Mesothelial cell of epicardium (in vitro differentiated cells): Measurements from ENCODE around the gene MAD2L1. TPM values are rescaled to one million over a fixed set of nuclear protein-coding genes. Genes with fewer than 3 reads are reported as not detected.

Source experiments
- DNase-seq, 2 experiments: peaks; one replicate each; pipeline ENCODE4 v3.0.0; 2021; ENCODE audit warnings: low spot score in 2 of 2; ENCODE audit not compliant: unreplicated experiment in 2 of 2
- H3K27ac Mint-ChIP-seq: 2 replicates; pipeline ENCODE4 v1.8.0; 2021; ENCODE audit warnings: mixed read lengths
- H3K27me3 Mint-ChIP-seq: 2 replicates; pipeline ENCODE4 v1.8.0; 2021; ENCODE audit warnings: low read depth, mixed read lengths
- H3K36me3 Mint-ChIP-seq: 2 replicates; pipeline ENCODE4 v1.8.0; 2021; ENCODE audit warnings: mixed read lengths
- H3K4me1 Mint-ChIP-seq: 2 replicates; pipeline ENCODE4 v1.8.0; 2021; ENCODE audit warnings: mixed read lengths
- H3K4me3 Mint-ChIP-seq: 2 replicates; pipeline ENCODE4 v1.8.0; 2021; ENCODE audit warnings: mild to moderate bottlenecking, moderate library complexity, mixed read lengths
- H3K9me3 Mint-ChIP-seq: 2 replicates; pipeline ENCODE4 v1.8.0; 2021; ENCODE audit warnings: mixed read lengths
- CTCF ChIP-seq: fragments of 200-600 bp; sonication (generic); IDR thresholded peaks from one replicate; pipeline ENCODE4 v1.5.0; 2021; ENCODE audit warnings: antibody characterized with exemption; ENCODE audit not compliant: unreplicated experiment
- total RNA-seq: library from RNA; stranded (reverse); gene quantifications from 3 replicates; pipeline ENCODE4 v1.2.1, GENCODE V29; 2021

The MAD2L1 gene
- total RNA-seq, 1 donor from 2014 or later, result 16.6 TPM

GRCh38 chr4:120081726-120082125, 15.1 kb upstream of the MAD2L1 start:
- Mint-ChIP-seq H3K27ac (no peak overlapping the region), H3K4me1 (peaks cover 6% of the 10 kb centered on the region), H3K9me3 (no peaks in the 10 kb centered on the region), H3K4me3 (no peak overlapping the region), H3K36me3 (no peaks in the 10 kb centered on the region), H3K27me3 (no peaks in the 10 kb centered on the region)
- DNase-seq, result no peak
- TF ChIP-seq CTCF, result no peak

GRCh38 chr4:120080533-120080932, 13.9 kb upstream of the MAD2L1 start:
- Mint-ChIP-seq H3K27ac (no peak overlapping the region), H3K4me1 (peaks cover 6% of the 10 kb centered on the region), H3K4me3 (no peak overlapping the region), H3K9me3 (no peaks in the 10 kb centered on the region), H3K36me3 (no peaks in the 10 kb centered on the region), H3K27me3 (no peaks in the 10 kb centered on the region)
- no peak for DNase-seq
- no peak for TF ChIP-seq CTCF

GRCh38 chr4:120079839-120080520, 13.3 kb upstream of the MAD2L1 start:
- no peaks in the 10 kb centered on the region for H3K36me3 Mint-ChIP-seq
- no peak overlapping the region for H3K4me3 Mint-ChIP-seq
- peaks cover 6% of the 10 kb centered on the region for H3K4me1 Mint-ChIP-seq
- DNase-seq, result no peak
- no peak overlapping the region for H3K27ac Mint-ChIP-seq
- no peaks in the 10 kb centered on the region for H3K9me3 Mint-ChIP-seq
- no peak for TF ChIP-seq CTCF
- no peaks in the 10 kb centered on the region for H3K27me3 Mint-ChIP-seq

GRCh38 chr4:120078216-120078615, 11.6 kb upstream of the MAD2L1 start:
- Mint-ChIP-seq H3K27ac (no peak overlapping the region), H3K9me3 (no peaks in the 10 kb centered on the region), H3K4me1 (peaks cover 6% of the 10 kb centered on the region), H3K27me3 (no peaks in the 10 kb centered on the region), H3K36me3 (no peaks in the 10 kb centered on the region), H3K4me3 (no peak overlapping the region)
- no peak for TF ChIP-seq CTCF
- DNase-seq, result no peak

GRCh38 chr4:120071192-120071795, 4.6 kb upstream of the MAD2L1 start:
- Mint-ChIP-seq H3K36me3 (no peaks in the 10 kb centered on the region), H3K27ac (no peak overlapping the region), H3K4me1 (peaks cover 32% of the 10 kb centered on the region), H3K27me3 (no peaks in the 10 kb centered on the region), H3K9me3 (no peaks in the 10 kb centered on the region), H3K4me3 (no peak overlapping the region)
- peak; percentile 80 for TF ChIP-seq CTCF
- DNase-seq, result no peak
